AG08395 (cell line): ENCODE results near the gene LBR.

ENCODE experiments used
- DNase-seq: peaks from one replicate; pipeline ENCODE4 v3.0.0; 2012; ENCODE audit warnings: mixed read lengths, low spot score

The LBR gene

DNA sequence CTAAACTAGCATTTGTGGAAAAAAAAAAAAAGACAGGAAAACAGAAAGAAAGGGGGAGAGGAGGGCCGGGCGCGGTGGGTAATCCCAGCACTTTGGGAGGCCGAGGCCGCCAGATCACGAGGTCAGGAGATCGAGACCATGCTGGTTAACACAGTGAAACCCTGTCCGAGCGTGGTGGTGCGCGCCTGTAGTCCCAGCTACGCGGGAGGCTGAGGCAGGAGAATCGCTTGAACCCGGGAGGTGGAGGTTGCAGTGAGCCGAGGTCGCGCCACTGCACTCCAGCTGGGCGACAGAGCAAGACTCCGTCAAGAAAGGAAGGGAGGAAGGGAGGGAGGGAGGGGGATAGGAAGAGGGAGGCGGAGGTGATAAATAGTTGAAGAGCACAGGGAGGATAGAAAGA lies 54.7 kb downstream of the LBR start:
- no peak for DNase-seq

DNA sequence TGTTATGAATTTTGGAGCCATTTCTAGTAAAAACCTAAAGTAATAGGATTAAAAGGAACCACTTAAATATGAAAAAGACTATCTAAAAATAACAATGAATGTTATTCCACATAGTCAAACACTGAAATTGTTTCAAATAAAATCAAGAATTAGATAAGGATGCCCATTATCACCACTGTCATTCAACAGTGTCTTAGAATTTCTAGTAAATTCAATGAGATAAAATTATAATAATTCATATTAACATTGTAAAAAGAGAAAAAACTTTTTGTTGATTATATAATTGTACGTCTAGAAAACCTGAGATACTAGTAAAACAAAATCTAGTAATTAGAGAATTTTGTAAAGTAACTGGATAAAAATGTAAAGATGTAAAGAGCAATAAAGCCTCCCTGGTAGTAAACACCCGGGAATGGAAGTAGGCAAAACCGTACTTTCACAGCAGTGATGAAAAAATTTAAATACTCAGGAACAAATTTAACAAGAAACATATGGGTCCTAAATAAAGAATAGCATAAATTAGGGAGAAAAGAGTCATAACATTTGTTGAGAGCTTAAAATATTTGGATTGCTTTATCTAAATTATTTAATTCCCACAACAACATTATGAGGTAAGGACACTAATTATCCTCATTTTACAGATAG lies 56.4 kb downstream of the LBR start:
- no peak for DNase-seq

DNA sequence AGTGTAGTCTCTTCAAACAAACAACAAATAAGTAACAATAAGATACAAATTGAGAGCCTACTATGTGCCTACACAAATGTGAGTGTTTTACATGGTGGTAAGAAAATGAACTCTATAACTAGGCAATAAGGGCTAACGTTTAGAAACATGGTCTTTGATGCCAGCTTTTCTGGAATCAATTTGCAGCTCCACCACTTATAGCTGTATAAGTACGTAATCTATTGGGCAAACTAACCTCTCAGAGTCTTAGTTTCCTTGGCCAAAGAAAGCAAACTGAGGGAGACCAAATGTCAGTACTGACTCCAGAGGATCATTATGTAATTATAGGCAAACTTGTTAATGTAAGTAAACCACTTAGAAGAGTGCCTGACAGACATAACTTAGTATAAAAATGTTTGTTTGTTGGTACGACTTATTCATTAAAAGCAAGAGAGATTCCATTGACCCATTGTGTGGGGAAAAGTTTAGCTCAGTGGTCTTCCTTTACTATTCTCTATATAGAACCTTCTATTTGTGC lies 59.7 kb downstream of the LBR start:
- no peak for DNase-seq

DNA sequence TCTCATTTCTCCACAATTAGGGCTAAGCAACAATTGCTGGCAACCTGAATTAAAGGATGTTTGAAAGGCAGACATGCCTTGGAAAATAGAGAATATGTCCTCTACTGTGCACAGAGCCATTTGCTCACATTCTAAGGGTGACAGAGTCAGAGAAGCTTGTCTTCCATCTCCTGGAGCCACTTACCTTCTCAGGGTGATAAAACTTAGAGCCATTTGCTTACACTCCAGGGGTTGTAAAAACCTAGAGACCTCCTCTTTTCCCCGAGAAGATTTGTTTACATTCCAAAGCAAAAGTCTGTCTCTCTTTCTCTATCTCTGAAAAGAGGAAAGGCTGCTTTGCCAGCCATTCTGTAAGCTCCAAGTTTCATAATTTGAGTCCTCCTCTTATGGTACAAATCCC lies 61.3 kb downstream of the LBR start:
- DNase-seq: no peak

DNA sequence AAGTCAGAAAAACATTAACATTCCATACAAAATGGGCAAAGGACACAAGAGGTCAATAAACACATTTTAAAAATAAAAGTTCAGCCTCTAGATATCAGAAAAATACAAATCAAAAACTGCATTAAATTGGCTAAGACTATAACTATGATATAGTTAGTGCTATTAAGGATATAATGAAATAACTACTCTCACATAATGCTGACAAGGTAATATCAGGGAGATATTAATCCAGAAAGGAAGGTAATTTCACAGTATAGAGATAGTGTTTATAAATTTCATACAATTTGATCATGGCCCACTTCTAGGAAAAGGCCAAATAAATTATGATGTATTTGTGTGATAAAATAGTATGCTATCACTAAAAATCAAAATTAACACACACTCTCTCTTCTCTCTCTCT lies 61.8 kb downstream of the LBR start:
- no peak for DNase-seq

DNA sequence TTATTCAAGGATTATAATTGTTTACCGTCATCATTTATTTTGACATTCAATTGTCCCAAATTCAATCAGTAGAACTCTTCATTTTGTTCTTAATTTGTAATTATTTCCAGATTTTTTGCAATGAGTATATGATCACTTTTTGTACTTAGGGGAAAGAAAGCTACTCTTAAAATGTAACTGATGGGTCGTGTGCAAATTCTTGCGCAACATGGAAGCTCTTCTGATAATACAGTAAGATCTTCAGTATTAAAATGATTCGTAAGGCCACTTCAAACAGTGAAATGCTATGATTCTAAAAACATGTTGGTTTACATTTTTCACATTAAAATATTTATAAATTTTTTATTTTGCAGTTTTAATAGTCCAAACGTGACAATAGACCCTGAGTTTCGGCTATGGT lies 63.4 kb downstream of the LBR start:
- DNase-seq: no peak

DNA sequence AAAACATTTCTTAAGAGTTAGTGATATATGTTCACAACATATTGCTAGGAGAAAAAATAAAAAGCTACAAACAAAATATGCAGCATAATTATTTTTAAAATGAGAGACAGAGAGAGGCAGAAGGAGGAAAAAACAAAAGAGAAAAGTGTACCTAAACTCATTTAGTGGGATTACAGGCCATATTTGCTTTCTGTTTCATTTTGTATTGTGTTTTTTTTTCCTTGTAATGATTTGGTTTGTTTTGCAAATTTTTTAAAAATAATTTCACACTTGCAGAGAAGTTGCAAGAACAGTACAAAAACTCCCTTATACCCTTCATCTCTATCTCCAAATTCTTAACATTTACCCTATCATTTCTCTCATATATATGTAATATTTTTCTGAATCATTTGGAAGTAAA lies 65.0 kb downstream of the LBR start:
- no peak for DNase-seq

DNA sequence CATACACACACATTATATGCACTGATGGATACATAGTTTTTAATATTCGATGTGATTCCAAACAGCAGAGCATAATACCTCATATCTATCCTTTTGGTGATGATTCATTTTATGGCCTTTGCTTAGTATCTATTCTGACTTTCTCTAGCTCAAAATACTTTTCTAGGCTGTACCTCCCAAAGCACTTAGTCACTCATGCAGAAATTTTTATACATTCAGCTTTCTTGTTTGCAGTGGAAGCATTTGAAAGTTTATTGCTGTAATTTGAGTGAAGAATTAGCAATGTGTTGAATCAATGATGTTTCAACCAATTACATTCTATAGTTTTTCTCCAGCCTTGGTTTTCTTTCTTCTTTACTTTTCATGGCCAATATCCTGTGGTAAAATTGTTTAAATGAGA lies 66.7 kb downstream of the LBR start:
- no peak for DNase-seq

DNA sequence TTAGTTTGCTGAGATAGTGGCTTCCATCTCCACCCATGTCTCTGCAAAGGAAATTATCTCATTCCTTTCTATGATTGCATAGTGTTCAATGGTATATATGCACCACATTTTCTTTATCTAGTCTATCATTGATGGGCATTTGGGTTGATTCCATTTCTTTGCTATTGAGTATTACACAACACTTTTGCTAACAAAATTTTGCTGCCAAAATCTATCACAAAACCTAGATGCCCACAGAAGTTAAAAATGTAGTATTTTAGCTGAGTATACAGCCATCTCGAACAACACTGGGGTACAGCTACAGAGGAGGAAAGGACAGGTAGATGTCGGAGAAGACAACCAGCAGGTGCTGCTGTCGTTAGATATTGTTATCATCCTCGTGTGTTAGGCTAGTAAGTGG lies 67.7 kb downstream of the LBR start:
- DNase-seq: no peak

DNA sequence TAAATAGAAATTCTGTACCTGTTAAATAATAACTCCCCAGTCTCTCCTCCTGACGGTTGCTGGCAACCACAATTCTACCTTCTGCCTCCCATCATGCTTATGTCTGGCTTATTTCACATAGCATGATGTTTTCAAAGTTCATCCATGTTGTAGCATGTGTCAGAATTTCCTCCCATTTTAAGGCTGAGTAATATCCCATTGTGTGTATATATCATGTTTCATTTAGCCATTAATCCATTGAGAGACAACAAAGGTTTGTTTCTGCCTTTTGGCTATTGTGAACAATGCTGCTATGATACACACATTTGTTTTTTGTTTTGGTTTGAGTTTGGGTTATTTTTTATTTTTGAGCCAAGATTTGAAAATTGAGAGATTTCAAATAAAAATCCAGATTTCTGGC lies 72.0 kb downstream of the LBR start:
- no peak for DNase-seq

DNA sequence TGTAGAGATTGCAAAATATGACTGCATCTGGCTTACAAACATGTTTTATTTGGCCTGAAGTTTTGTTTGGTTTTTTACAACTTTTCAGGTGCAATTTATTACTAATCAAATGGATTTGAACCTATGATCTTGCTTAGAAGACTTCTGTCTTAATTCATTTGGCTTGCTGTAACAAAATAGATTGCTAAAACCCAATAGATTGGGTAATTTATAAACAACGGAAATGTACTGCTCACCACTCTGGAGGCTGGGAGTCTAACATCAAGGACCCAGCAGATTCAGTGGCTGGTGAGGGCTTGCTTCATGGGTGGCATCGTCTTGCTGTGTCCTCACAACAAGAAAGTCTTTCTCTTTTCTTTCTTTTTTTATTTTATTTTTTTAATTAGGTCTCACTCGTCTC lies 72.9 kb downstream of the LBR start:
- DNase-seq: no peak
